Mucosa of descending colon (tissue), 3 donors: ENCODE results near the gene CCNK. TPM values are rescaled to one million over a fixed set of nuclear protein-coding genes. Genes with fewer than 3 reads are reported as not detected.

Source experiments
- ATAC-seq: fragments of 200-7000 bp; cut with Tn5 transposase; one replicate; pipeline ENCODE4 v1.9.1; 2020; ENCODE audit warnings: mild to moderate bottlenecking, moderate library complexity
- DNase-seq, 3 donors: peaks; one replicate each; pipeline ENCODE4 v3.0.0-alpha.2; 2020
- H3K36me3 ChIP-seq: fragments of 200-600 bp; one replicate; pipeline ENCODE4 v1.8.0; 2021; ENCODE audit warnings: low read depth, mild to moderate bottlenecking
- H3K4me1 ChIP-seq: fragments of 200-600 bp; one replicate; pipeline ENCODE4 v1.8.0; 2021; ENCODE audit warnings: low read depth, mild to moderate bottlenecking
- H3K4me3 ChIP-seq: fragments of 200-600 bp; one replicate; pipeline ENCODE4 v1.8.0; 2021; ENCODE audit warnings: mild to moderate bottlenecking
- H3K9me3 ChIP-seq: fragments of 200-600 bp; one replicate; pipeline ENCODE4 v1.8.0; 2021; ENCODE audit warnings: mild to moderate bottlenecking
- intact Hi-C, 2 donors: fragments of 100-400 bp; cut with DNase I in 1 of 2; cut with micrococcal nuclease in 1 of 2; formaldehyde crosslinking; loops; one replicate each; pipeline versions ENCODE4 v1.11.0 to v1.11.1; 2022; cut with DNase I, micrococcal nuclease
- total RNA-seq, 3 donors: library from RNA; stranded (reverse); fragmentation: NEBNext Ultra II Directional in 2 of 3; extraction: Animal tissue kit (Norgen Biotek cat#: 25700) in 2 of 3; gene quantifications; one replicate each; pipeline versions ENCODE4 v1.2.1 to v1.2.4, GENCODE V29; 2021 to 2023
- TF ChIP-seq, protein P1 (sequence below): fragments of 200-600 bp; IDR thresholded peaks from one replicate; pipeline ENCODE4 v1.8.0; 2022; ENCODE audit warnings: antibody characterized with exemption, mild to moderate bottlenecking
- donor health status: DM: no; HTN: no; CAD: no; lungs with moderate emphysema.
- donor health status: DM: no; HTN: no; CAD: no.
- donor health status: DM: no; HTN: yes; CAD: no.

The CCNK gene
- total RNA-seq, 3 donors from 2014 or later: 47.4 to 68.4 (median 64.5) TPM

DNA sequence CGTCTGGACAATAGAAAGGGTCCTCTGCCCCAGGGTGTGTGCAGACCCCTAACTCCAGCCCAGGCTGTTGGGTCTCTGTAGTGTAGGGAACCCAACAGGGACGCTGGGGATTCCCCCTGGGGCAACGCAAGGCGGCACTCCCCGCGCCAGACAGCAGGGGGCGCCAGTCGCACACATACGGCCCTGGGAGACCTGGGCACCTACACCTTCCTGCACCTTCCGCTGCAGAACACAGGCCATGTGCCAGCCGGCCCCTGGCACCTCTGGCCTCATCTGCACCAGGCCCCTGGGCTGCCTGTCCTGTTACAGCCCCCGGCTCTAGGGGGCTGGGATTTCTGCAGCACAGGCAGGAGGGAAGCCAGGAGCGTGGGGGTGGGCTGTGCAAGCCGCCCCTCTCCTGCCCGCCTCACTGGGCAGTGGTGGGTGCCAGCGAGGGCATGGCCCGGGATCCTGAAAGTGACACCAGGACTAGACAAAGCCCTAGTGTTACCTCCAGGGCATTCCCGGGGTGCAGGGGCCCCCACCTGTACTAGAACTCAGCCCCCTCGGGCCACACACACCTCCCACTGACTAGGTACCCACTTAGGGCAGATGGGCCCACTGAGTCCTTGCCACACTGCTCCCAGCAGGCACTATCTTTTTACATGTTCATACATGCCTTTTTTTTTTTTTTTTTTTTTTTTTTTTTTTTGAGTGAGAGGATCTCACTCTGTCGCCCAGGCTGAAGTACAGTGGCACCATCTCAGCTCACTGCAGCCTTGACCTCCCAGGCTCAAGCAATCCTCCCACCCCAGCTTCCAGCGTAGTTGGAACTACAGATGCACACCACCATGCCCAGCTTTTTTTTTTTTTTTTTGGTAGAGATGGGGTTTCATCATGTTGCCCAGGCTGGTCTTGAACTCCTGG, 37.5 kb downstream of the CCNK start:
- ATAC-seq: peak; percentile 87
- intact Hi-C loops: loop anchor here (2.0 kb wide), 2 partner anchors 108 to 110 kb away; no protein-coding TSS in a partner anchor
- Histone ChIP-seq H3K36me3 (no peaks in the 10 kb centered on the region), H3K4me3 (no peak overlapping the region), H3K4me1 (peaks cover 15% of the 10 kb centered on the region), H3K9me3 (no peaks in the 10 kb centered on the region)
- peak; percentile 79 to 92 (median 91) for DNase-seq
- TF ChIP-seq, protein P1, sequence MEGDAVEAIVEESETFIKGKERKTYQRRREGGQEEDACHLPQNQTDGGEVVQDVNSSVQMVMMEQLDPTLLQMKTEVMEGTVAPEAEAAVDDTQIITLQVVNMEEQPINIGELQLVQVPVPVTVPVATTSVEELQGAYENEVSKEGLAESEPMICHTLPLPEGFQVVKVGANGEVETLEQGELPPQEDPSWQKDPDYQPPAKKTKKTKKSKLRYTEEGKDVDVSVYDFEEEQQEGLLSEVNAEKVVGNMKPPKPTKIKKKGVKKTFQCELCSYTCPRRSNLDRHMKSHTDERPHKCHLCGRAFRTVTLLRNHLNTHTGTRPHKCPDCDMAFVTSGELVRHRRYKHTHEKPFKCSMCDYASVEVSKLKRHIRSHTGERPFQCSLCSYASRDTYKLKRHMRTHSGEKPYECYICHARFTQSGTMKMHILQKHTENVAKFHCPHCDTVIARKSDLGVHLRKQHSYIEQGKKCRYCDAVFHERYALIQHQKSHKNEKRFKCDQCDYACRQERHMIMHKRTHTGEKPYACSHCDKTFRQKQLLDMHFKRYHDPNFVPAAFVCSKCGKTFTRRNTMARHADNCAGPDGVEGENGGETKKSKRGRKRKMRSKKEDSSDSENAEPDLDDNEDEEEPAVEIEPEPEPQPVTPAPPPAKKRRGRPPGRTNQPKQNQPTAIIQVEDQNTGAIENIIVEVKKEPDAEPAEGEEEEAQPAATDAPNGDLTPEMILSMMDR: peak; percentile 97

DNA sequence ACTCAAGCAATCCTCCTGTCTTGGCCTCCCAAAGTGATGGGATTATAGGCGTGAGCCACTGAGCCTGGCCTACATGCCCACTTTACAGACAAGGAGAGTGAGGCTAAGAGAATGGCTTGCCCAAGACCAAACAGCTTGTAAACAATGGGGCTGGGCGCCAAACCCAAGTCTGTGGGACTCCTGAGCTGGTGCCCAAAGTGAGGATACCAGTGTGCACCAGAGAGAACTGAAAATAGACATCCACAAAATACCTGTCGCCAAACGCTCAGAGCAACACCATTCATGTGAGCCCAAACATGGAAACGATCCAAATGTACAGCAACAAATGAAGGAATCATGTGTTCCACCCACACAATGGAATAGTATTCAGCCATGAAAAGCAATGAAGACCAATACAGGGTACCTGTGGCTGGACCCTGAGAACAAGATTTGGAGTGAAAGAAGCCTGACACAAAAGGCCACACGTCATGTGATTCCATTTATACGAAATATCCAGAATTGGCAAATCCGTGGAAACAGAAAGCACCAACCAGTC, 38.2 kb downstream of the CCNK start:
- no peaks in the 10 kb centered on the region for H3K9me3 ChIP-seq
- peaks cover 22% of the 10 kb centered on the region for H3K4me1 ChIP-seq
- TF ChIP-seq, protein P1: no peak
- DNase-seq (peak in 1 of 3 donors; percentile 19), ATAC-seq (no peak)
- H3K4me3 ChIP-seq: no peak overlapping the region
- intact Hi-C loops: loop anchor here (2.0 kb wide), 2 partner anchors 107 to 109 kb away; no protein-coding TSS in a partner anchor
- no peaks in the 10 kb centered on the region for H3K36me3 ChIP-seq

DNA sequence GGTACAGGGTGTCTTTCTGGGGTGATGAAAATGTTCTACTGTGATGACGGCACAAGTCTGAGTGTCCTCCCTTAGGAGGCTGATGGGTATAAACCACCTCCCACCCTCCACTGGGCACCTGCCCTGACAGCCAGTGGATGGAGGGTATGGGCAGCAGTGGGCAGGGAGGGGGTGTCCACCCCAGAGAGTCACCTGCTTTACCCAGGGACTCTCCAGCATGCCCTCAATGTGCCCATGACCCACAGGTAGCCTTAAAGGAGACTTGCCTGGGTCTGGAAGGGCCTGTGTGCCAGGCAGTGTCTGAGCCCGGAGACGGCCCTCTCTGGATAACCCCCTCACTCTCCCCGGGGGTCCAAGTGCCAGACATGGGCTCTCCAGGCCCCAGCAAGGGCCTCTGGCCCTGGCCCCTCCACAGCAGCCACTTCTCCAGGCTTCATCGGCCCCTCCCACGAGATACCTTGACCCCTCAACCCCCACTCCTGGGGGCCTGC, 38.8 kb downstream of the CCNK start:
- DNase-seq (peak in 2 of 3 donors; percentile 16 to 34), ATAC-seq (no peak)
- no peaks in the 10 kb centered on the region for H3K9me3 ChIP-seq
- H3K4me1 ChIP-seq: peaks cover 27% of the 10 kb centered on the region
- intact Hi-C loops: loop anchor here (2.0 kb wide), 2 partner anchors 107 to 109 kb away; no protein-coding TSS in a partner anchor
- TF ChIP-seq, protein P1: no peak
- H3K4me3 ChIP-seq: no peak overlapping the region
- H3K36me3 ChIP-seq: no peaks in the 10 kb centered on the region

DNA sequence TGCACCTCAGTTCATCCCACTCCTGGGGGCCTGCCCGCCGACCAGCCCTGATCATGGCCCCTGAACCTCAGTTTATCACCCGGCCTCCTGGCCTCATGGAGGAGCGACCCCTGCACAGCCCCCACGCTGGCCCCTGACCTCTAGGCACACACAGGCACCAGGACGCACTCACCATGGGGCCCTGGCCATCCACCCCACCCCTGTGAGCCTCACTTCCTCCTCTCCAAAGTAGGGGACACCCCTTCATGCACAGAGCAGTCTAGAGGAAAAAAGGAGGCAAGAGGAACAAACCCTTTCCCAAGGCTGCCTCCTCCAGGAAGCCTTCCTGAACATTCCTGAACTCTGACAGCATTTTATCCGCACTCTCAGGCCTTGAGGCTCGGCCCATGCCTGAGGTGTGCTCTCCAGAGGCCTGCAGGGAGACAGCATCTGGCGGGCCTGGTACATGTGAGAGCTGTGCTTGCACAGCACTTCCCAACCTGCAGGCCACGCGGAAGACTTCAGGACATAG, 39.4 kb downstream of the CCNK start:
- TF ChIP-seq, protein P1: no peak
- Histone ChIP-seq H3K4me1 (peaks cover 32% of the 10 kb centered on the region), H3K36me3 (no peaks in the 10 kb centered on the region), H3K4me3 (no peak overlapping the region), H3K9me3 (no peaks in the 10 kb centered on the region)
- intact Hi-C loops: no loop called here
- DNase-seq: peak in 2 of 3 donors; percentile 21 to 38
- no peak for ATAC-seq

DNA sequence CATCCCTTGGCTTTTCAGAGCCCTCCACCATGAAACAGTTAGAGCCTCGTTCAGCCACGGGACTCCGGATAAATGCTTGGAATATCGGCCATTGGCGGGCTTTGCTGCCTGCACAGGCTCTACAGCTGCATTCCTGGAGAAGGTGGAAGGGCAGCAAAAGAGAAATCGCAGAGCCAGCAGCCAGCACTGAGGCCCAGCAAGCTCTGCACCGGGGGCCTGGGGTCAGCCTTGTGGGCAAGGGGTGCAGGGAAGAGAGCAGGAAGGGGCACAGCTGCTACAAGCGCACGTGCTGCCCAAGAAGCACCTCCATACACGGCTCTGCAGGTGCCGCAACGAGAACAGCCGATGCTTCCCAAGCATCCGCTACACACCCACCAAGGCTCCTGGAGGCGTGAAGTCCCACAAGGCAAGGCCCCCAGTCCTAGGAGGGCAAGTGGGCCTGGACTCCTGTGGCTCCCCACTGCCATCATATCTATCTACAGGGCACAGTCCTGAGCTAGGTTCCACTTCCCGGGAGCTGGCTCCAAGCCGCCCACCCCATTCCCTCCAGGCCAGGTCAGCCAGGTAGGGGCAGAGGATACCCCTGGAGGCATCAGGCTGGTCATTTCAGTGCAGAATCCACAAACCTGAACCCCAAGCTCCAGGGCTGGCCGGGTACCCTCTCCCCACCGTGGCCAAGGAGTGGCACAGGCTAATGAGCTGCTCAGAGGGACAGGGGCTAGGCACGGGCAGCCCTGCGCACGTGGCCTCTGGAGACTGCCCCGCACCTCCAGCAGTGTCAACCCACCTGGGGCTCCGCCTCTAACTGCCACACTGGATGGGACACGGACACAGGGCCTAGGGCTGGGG, 40.2 kb downstream of the CCNK start:
- H3K36me3 ChIP-seq: no peaks in the 10 kb centered on the region
- H3K4me3 ChIP-seq: no peak overlapping the region
- ATAC-seq: no peak
- TF ChIP-seq, protein P1: no peak
- peak in 2 of 3 donors; percentile 25 to 33 for DNase-seq
- H3K9me3 ChIP-seq: no peaks in the 10 kb centered on the region
- H3K4me1 ChIP-seq: peaks cover 36% of the 10 kb centered on the region
- intact Hi-C loops: no loop called here
